ENCODE data around the gene RBCK1.
A peak's percentile ranks its signal among the peaks of the same experiment; 100 is the strongest.

The RBCK1 gene

DNA sequence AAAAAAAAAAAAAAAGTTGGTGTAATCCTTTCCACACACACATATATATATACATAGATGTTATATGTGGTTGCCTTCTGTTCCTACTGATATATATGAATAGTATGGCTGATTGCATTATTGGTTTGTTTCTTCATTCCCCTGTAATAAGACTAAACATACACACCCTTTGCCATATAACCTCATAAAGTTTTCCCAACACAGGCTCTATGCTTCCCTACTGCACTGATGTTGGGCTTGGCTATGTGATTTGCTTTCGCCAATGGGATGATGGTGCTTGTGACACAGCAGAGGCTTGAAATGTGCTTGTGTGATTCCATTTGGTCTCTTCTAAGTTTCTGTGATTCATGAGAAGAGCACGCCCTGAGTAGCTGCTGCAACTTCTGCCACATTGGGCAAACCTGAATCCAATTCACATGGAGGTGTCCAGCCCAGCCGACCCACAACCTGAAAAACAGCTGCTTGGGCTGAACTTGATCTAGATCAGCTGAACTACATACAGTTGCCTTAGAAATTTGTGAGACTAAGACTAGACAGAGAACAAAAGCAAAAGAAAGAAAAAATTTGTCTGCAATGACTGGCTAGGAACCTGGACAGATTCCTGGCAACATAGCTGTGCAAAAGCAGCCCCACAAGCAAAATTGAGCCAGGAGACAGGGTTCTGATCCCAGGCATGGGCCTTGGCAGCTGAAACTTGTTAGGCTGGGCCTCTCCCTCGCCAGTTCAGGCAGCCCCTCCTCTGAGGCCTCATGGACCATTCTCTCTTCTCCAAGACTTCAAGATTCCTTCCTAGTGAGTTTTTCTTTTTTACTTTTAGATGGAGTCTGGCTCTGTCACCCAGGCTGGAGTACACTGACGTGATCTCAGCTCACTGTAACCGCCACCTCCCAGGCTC, 67.6 kb downstream of the RBCK1 start:
- TF ChIP-seq CTCF (IDR thresholded peaks at IDR 0.05), result no peak

DNA sequence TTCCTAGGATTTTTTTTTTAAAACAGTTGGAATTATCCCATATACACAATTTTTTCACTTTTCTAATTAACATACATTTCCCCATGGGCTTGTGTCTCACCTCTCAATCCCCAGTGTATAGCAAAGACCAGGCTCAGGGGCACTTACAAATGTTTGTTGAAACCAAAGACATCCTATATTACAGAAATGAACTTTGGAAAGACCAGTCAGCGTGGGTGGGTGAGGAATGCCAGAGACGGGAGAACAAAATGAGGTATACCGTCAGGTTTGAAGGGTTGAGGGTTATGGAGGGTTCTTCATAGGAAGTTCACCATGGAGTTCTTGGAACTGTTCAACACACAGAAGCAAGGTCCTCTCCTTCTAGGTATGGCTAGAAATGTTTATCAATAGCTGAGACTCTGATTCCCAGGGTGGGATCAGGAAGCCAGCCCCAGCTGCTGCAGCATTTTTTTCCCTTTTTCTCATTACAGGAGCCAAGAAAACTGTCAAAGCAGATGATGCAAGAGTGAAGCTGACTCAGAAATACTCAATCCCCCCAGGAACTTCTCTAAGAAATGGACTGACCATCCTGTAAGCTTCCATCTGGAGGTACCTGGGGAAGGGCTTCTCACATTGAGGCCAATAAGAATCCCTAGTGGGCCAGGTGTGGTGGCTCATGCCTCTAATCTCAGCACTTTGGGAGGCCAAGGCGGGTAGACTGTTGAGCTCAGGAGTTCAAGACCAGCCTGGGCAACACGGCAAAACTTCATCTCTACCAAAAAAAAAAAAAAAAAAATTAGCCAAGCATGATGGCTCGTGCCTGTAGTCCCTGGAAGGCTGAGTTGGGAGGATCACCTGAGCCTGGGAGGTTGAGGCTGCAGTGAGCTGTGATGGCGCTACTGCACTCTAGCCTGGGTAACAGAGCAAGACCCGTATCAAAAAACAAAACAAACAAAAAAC, 70.2 kb downstream of the RBCK1 start:
- TF ChIP-seq CTCF (IDR thresholded peaks at IDR 0.05), result no peak

DNA sequence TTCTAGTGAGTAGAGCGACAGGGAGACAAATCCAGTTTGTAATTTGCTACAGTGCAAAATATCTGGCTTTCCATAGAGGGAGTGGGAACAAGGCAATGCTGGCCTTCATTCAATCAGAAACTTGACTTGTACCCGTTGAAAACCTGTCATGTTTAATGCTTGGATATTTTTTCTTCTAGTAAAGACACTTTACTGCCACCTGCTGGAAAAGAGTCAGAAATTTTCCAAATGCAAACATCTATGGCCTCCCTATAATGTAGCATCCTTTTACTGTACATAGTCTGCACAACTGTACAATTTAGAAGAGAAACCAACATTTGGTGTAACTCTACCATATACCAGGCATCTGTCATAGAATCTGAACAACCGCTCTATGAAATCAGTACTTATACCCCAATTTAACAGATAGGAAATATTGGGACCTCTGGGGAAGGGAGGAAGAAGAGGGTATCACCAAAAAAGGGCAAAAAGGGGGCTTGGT, 70.9 kb downstream of the RBCK1 start:
- TF ChIP-seq CTCF (IDR thresholded peaks at IDR 0.05), result peak; percentile 58

- TF ChIP-seq CTCF (IDR thresholded peaks at IDR 0.05), result no peak
These were observed 71.4 kb downstream of the RBCK1 start for GRCh38 chr20:479487-479886.

- no peak for TF ChIP-seq CTCF (IDR thresholded peaks at IDR 0.05)
These were observed 71.9 kb downstream of the RBCK1 start for GRCh38 chr20:480044-480443.

- TF ChIP-seq CTCF (IDR thresholded peaks at IDR 0.05), result no peak
These were observed 73.1 kb downstream of the RBCK1 start for GRCh38 chr20:481167-481566.
